A673 (cell line): ENCODE results near the gene FAM217A. TPM values are rescaled to one million over a fixed set of nuclear protein-coding genes. Genes with fewer than 3 reads are reported as not detected.

Experiments used
- BruUV-seq: library from RNA; stranded (reverse); fragments of 400-500 nt; replicated peaks from 2 replicates; lab custom pipeline; 2021; lab: Mats Ljungman, UMichigan
- CTCF ChIA-PET: fragments of 300-600 bp; sonication (Branson Sonifier 250); formaldehyde crosslinking; loops from one replicate; lab custom pipeline; 2022; ENCODE audit warnings: antibody characterized with exemption; lab: Charles Lee
- POLR2A ChIA-PET: fragments of 300-600 bp; sonication (Branson Sonifier 250); formaldehyde crosslinking; loops from one replicate; lab custom pipeline; 2022; ENCODE audit warnings: antibody characterized with exemption; ENCODE audit not compliant: low non-redundant PET; lab: Charles Lee
- DNase-seq: peaks from one replicate; pipeline ENCODE4 v3.0.0-alpha.2; 2015; ENCODE audit warnings: low spot score
- H3K27ac ChIP-seq: fragments of 200-600 bp; sonication (generic); 2 replicates; pipeline ENCODE4 v1.5.1; 2016; ENCODE audit warnings: mixed run types, low read depth, mild to moderate bottlenecking, mixed read lengths, antibody characterized with exemption, low read length; ENCODE audit not compliant: poor library complexity, severe bottlenecking
- H3K27me3 ChIP-seq: fragments of 200-600 bp; sonication (generic); replicated peaks from 2 replicates; pipeline ENCODE4 v1.6.1; 2017; ENCODE audit warnings: mixed run types, low read depth, mild to moderate bottlenecking, mixed read lengths, antibody characterized with exemption, low read length; ENCODE audit not compliant: insufficient read depth, poor library complexity
- H3K36me3 ChIP-seq: fragments of 200-600 bp; sonication (generic); 2 replicates; pipeline ENCODE4 v1.6.1; 2016; ENCODE audit warnings: mixed run types, mild to moderate bottlenecking, mixed read lengths, antibody characterized with exemption, low read length; ENCODE audit not compliant: insufficient read depth, poor library complexity, severe bottlenecking
- H3K4me1 ChIP-seq: fragments of 200-600 bp; sonication (generic); 2 replicates; pipeline ENCODE4 v1.6.1; 2017; ENCODE audit warnings: mixed run types, mild to moderate bottlenecking, mixed read lengths, antibody characterized with exemption, low read length; ENCODE audit not compliant: insufficient read depth, poor library complexity, severe bottlenecking
- H3K4me3 ChIP-seq: fragments of 200-600 bp; sonication (generic); 2 replicates; pipeline ENCODE4 v1.5.1; 2016; ENCODE audit warnings: low read depth, mixed run types, mild to moderate bottlenecking, mixed read lengths, low read length; ENCODE audit not compliant: poor library complexity, severe bottlenecking
- H3K9me3 ChIP-seq: fragments of 200-600 bp; sonication (generic); 2 replicates; pipeline ENCODE4 v1.6.1; 2016; ENCODE audit warnings: mixed run types, low read depth, mild to moderate bottlenecking, mixed read lengths, antibody characterized with exemption, low read length; ENCODE audit not compliant: poor library complexity, severe bottlenecking
- EZH2 ChIP-seq: fragments of 200-600 bp; sonication (generic); IDR thresholded peaks from 2 replicates; pipeline ENCODE4 v1.6.1; 2017; ENCODE audit warnings: borderline replicate concordance, low read depth, mild to moderate bottlenecking, mixed read lengths, antibody characterized with exemption, low read length; ENCODE audit not compliant: poor library complexity, severe bottlenecking
- intact Hi-C: fragments of 100-400 bp; cut with micrococcal nuclease; formaldehyde crosslinking; loops from one replicate; pipeline ENCODE4 v1.10.0; 2022; ENCODE audit not compliant: unreplicated experiment
- total RNA-seq: library from RNA; stranded (reverse); gene quantifications from 2 replicates; pipeline ENCODE4 v1.2.3, GENCODE V29; 2021
- TF ChIP-seq, protein P1 (sequence below): fragments of 300-800, 200-600 bp; sonication (generic); conservative IDR thresholded peaks from 2 replicates; pipeline ENCODE4 v1.5.1; 2017; ENCODE audit warnings: low read depth, mild to moderate bottlenecking, antibody characterized with exemption, low read length, moderate library complexity, mixed read lengths

The FAM217A gene
- total RNA-seq, 1 experiment from 2014 or later, result not detected

DNA sequence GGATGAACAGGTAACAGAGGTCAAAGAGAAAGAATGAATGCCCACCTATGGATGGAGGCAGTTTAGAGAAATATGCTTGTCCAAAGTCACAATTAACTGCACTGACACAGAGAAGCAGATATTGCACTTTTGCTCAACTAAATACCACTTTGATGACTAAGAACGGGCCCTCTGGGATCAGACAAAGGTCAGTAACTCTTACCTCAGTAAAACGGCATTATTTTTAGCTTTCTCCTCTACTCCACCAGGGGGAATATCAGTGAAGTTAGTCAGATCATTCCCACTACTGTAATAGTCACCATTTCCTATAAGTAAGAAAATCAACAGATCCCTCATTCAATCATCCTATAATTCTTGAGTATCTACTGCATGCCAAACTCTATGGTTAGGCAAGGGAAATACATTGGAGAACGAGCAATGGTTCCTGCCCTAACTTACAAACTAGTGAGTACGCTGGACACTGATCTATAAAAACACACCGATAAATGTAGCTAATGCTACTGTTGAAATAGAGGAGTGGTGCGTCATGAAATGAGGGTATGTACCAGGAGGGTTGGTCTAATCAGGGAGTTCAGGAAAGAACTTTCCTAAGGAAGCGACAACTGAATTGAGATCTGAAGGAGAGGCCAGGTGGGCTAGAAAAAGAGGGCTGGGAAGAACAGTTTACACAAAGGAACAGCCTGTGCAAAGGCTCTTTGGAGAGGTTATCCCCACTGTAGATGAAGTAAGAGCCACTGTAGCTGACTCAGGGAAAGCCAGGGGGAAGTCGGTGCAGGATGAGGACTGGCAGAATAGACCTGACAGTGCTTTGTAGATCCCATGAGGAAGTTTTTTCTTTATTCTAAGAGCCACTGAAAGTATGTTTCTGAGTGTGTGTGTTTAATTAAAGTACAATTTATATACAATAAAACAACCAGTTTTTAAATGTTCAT, 47.3 kb upstream of the FAM217A start:
- no peaks in the 10 kb centered on the region for H3K9me3 ChIP-seq
- CTCF ChIA-PET, result no interaction called here
- no peaks in the 10 kb centered on the region for H3K4me1 ChIP-seq
- H3K36me3 ChIP-seq, result peaks cover 24% of the 10 kb centered on the region
- TF ChIP-seq, protein P1, sequence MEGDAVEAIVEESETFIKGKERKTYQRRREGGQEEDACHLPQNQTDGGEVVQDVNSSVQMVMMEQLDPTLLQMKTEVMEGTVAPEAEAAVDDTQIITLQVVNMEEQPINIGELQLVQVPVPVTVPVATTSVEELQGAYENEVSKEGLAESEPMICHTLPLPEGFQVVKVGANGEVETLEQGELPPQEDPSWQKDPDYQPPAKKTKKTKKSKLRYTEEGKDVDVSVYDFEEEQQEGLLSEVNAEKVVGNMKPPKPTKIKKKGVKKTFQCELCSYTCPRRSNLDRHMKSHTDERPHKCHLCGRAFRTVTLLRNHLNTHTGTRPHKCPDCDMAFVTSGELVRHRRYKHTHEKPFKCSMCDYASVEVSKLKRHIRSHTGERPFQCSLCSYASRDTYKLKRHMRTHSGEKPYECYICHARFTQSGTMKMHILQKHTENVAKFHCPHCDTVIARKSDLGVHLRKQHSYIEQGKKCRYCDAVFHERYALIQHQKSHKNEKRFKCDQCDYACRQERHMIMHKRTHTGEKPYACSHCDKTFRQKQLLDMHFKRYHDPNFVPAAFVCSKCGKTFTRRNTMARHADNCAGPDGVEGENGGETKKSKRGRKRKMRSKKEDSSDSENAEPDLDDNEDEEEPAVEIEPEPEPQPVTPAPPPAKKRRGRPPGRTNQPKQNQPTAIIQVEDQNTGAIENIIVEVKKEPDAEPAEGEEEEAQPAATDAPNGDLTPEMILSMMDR, result no peak
- H3K27ac ChIP-seq, result no peak overlapping the region
- intact Hi-C loops, result no loop called here
- no peak overlapping the region for H3K4me3 ChIP-seq
- DNase-seq, result no peak
- no peaks in the 10 kb centered on the region for H3K27me3 ChIP-seq
- BruUV-seq, result no TSS peak
- POLR2A ChIA-PET, result interaction anchor here (0.8 kb wide), 1 partner anchor 9 kb away, joined by 3 read pairs; no protein-coding TSS in a partner anchor

DNA sequence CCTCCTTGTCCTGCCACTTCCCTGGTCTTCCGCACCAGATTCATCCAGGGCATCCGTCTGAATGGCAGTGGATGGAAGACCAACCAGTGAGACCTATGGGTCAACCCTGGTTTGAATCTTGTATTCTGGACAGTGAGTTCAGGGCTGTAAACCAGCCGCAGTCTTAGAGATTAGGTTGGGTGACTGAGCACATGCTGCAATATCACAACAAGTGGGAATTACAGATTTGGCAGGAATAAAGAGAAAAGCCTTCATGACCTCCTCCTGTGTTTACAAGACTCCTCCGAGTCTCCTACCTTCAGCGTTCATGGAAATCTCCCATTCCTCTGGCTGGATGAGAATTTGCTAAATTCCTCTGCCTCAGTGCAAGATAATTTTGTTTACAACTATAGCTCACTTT, 46.6 kb upstream of the FAM217A start:
- Histone ChIP-seq H3K9me3 (no peaks in the 10 kb centered on the region), H3K4me3 (no peak overlapping the region), H3K4me1 (no peaks in the 10 kb centered on the region), H3K27me3 (no peaks in the 10 kb centered on the region), H3K27ac (no peak overlapping the region), H3K36me3 (peaks cover 24% of the 10 kb centered on the region)
- TF ChIP-seq, protein P1, result no peak
- TF ChIP-seq EZH2, result no peak
- BruUV-seq, result no TSS peak
- no peak for DNase-seq
- intact Hi-C loops, result no loop called here
- ChIA-PET POLR2A (no interaction called here), CTCF (no interaction called here)

DNA sequence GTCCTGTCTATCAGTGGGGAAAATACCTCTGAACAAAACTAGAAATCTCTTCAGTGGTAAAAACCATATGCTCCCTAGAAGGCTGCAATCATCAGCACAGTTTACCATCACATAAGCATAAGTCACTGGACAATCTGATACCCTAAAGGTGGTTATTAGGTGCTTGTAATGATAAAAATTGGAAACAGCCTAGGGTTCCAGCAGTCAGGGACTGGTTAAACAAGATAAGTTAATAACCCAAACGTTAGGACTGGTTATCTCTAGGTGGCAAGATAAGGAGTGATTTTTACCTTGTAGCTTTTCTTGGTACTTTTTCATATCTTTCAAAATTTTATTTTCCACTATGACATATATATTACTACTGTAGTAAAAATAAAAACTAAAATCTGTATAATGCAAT, 45.4 kb upstream of the FAM217A start:
- Histone ChIP-seq H3K27ac (no peak overlapping the region), H3K36me3 (peaks cover 20% of the 10 kb centered on the region), H3K27me3 (no peaks in the 10 kb centered on the region), H3K4me3 (no peak overlapping the region), H3K9me3 (no peaks in the 10 kb centered on the region), H3K4me1 (no peaks in the 10 kb centered on the region)
- TF ChIP-seq, protein P1, result no peak
- TF ChIP-seq EZH2, result no peak
- POLR2A ChIA-PET, result no interaction called here
- no peak for DNase-seq
- BruUV-seq, result no TSS peak
- intact Hi-C loops, result no loop called here
- CTCF ChIA-PET, result no interaction called here
